ENCODE data around the gene ZCCHC24.
A peak's percentile ranks its signal among the peaks of the same experiment; 100 is the strongest.

Gene ZCCHC24

GRCh38 chr10:79375321-79376077 is 69.9 kb downstream of the ZCCHC24 start:
- DNase-seq: no peak

GRCh38 chr10:79374312-79375191 is 70.9 kb downstream of the ZCCHC24 start:
- DNase-seq: peak in 46 of 56 donors; percentile 32 to 89 (median 66)

- no peak for DNase-seq
These were observed 72.6 kb downstream of the ZCCHC24 start for GRCh38 chr10:79372871-79373270.

- no peak for DNase-seq
These were observed 77.8 kb downstream of the ZCCHC24 start for GRCh38 chr10:79367426-79368189.

- no peak for DNase-seq
These were observed 83.6 kb downstream of the ZCCHC24 start for GRCh38 chr10:79361726-79362397.

- no peak for DNase-seq
These were observed 84.7 kb downstream of the ZCCHC24 start for GRCh38 chr10:79360499-79361342.

- DNase-seq: no peak
These were observed 85.5 kb downstream of the ZCCHC24 start for GRCh38 chr10:79359816-79360498.

GRCh38 chr10:79358811-79359210 is 86.6 kb downstream of the ZCCHC24 start:
- no peak for DNase-seq

- no peak for DNase-seq
These were observed 88.2 kb downstream of the ZCCHC24 start for GRCh38 chr10:79357180-79357579.

- DNase-seq: no peak
These were observed 89.3 kb downstream of the ZCCHC24 start for GRCh38 chr10:79356104-79356503.

- no peak for DNase-seq
These were observed 89.9 kb downstream of the ZCCHC24 start for GRCh38 chr10:79355420-79356017.

- no peak for DNase-seq
These were observed 90.8 kb downstream of the ZCCHC24 start for GRCh38 chr10:79354615-79355014.

GRCh38 chr10:79354141-79354540 is 91.3 kb downstream of the ZCCHC24 start:
- no peak for DNase-seq

GRCh38 chr10:79353726-79354125 is 91.7 kb downstream of the ZCCHC24 start:
- no peak for DNase-seq

- no peak for DNase-seq
These were observed 92.4 kb downstream of the ZCCHC24 start for GRCh38 chr10:79353000-79353406.

GRCh38 chr10:79352035-79352877 is 93.2 kb downstream of the ZCCHC24 start:
- DNase-seq: no peak

- DNase-seq: no peak
These were observed 94.1 kb downstream of the ZCCHC24 start for GRCh38 chr10:79351332-79351731.
